Measurements from ENCODE around the gene TBC1D32. TPM values are rescaled to one million over a fixed set of nuclear protein-coding genes. Genes with fewer than 3 reads are reported as not detected.
"Not testable (repeated sequence)": the region's sequence is repeated elsewhere in the genome, so short reads cannot be mapped to it uniquely, and the experiment has no call there.

Gene TBC1D32
- total RNA-seq, 1 experiment from 2014 or later: 9.0 TPM

- no peaks in the 10 kb centered on the region for H4K20me1 ChIP-seq (ENCODE audit: control insufficient read depth, insufficient read depth, insufficient read length)
- H3K18ac ChIP-seq (ENCODE audit: insufficient read length, low read depth, low read length): no peak overlapping the region
- no peak overlapping the region for H3K56ac ChIP-seq (ENCODE audit: insufficient read length, low read depth, low read length)
- peak overlapping the region; percentile 97 to 99 (median 99); a peak in 5 of 7 replicates for H3K27ac Mint-ChIP-seq
- no peak overlapping the region for H4K5ac ChIP-seq (ENCODE audit: insufficient read length, low read depth, low read length)
- H2BK120ac ChIP-seq (ENCODE audit: low read depth, low read length, poor library complexity, severe bottlenecking): no peak overlapping the region
- no peaks in the 10 kb centered on the region for H3K9me3 Mint-ChIP-seq
- no peak for DNase-seq
- no peak overlapping the region for H2BK12ac ChIP-seq (ENCODE audit: insufficient read length, low read depth, low read length)
- peaks cover 2% of the 10 kb centered on the region; the same call in 1 of the 2 replicates for H3K27me3 Mint-ChIP-seq (ENCODE audit: low read depth)
- no peak overlapping the region for H2BK15ac ChIP-seq (ENCODE audit: low read depth, low read length)
- no peaks in the 10 kb centered on the region for H3K79me2 ChIP-seq (ENCODE audit: insufficient read depth, low read length)
- no peak overlapping the region for H4K91ac ChIP-seq (ENCODE audit: insufficient read length, low read depth, low read length)
- H3K9me3 ChIP-seq (ENCODE audit: control insufficient read depth, low read depth, low read length): no peaks in the 10 kb centered on the region
- H3K27ac ChIP-seq (ENCODE audit: insufficient read length, low read depth, low read length): peak overlapping the region; percentile 4
- no peak overlapping the region for H2BK20ac ChIP-seq (ENCODE audit: low read depth, low read length, poor library complexity, severe bottlenecking)
- TF ChIP-seq CTCF (conservative IDR thresholded peaks at IDR 0.05): no peak
- H3K14ac ChIP-seq (ENCODE audit: insufficient read depth, low read length): no peak overlapping the region
- no peaks in the 10 kb centered on the region for H3K27me3 ChIP-seq (ENCODE audit: insufficient read depth, low read length)
- no peaks in the 10 kb centered on the region; a peak in 1 of 7 replicates for H3K36me3 Mint-ChIP-seq (ENCODE audit: insufficient read depth in 1 of 3, low read depth in 3 of 3)
- H3K4me1 ChIP-seq (ENCODE audit: insufficient read depth, low read length): no peaks in the 10 kb centered on the region
- H3K4ac ChIP-seq (ENCODE audit: low read depth, low read length): no peak overlapping the region
- H3K79me1 ChIP-seq (ENCODE audit: insufficient read depth, low read depth, low read length, poor library complexity, severe bottlenecking): no peaks in the 10 kb centered on the region
- H2AFZ ChIP-seq (ENCODE audit: low read length): peak overlapping the region; percentile 75
- no peak overlapping the region for H3T11ph ChIP-seq (ENCODE audit: low read length)
- H3K23ac ChIP-seq (ENCODE audit: insufficient read length, low read depth, low read length): no peak overlapping the region
- no peak overlapping the region for H2AK5ac ChIP-seq (ENCODE audit: insufficient read length, low read length)
- peak overlapping the region; percentile 78 for H3K4me2 ChIP-seq (ENCODE audit: insufficient read depth, insufficient read length, low read length)
- H3K4me1 Mint-ChIP-seq: peaks cover 13 to 19% of the 10 kb centered on the region in 2 experiments
- no peak overlapping the region for H4K8ac ChIP-seq (replicated peaks; ENCODE audit: insufficient read length, low read depth, low read length)
- no CpG with 5 or more reads among the region's 13 CpGs for WGBS (ENCODE audit: extremely low coverage, insufficient read length, low lambda C conversion rate)
- no peaks in the 10 kb centered on the region for H3K23me2 ChIP-seq (ENCODE audit: insufficient read length, low read depth, low read length, poor library complexity, severe bottlenecking)
- H3K4me3 Mint-ChIP-seq: peak overlapping the region; percentile 86 to 88
- H3K9ac ChIP-seq (ENCODE audit: extremely low read depth, insufficient read length, low read length): peak overlapping the region; percentile 2
- H2BK5ac ChIP-seq (ENCODE audit: insufficient read length, low read length): no peak overlapping the region
Observed at GRCh38 chr6:121335087-121336008, 1.1 kb upstream of the TBC1D32 start.

- peaks cover 13 to 19% of the 10 kb centered on the region in 2 experiments for H3K4me1 Mint-ChIP-seq
Observed at GRCh38 chr6:121333694-121334093, 586 bp downstream of the TBC1D32 start.

More at GRCh38 chr6:121333694-121334093, 586 bp downstream of the TBC1D32 start:
- not testable (repeated sequence) for H3K9me3 ChIP-seq (ENCODE audit: control insufficient read depth, low read depth, low read length); H4K91ac ChIP-seq (ENCODE audit: insufficient read length, low read depth, low read length); H4K5ac ChIP-seq (ENCODE audit: insufficient read length, low read depth, low read length); H3K79me1 ChIP-seq (ENCODE audit: insufficient read depth, low read depth, low read length, poor library complexity, severe bottlenecking); H3K79me2 ChIP-seq (ENCODE audit: insufficient read depth, low read length); H4K8ac ChIP-seq (replicated peaks; ENCODE audit: insufficient read length, low read depth, low read length); DNase-seq; H3K9ac ChIP-seq (ENCODE audit: extremely low read depth, insufficient read length, low read length); H3K14ac ChIP-seq (ENCODE audit: insufficient read depth, low read length); H3K27ac Mint-ChIP-seq; H3K4ac ChIP-seq (ENCODE audit: low read depth, low read length); H2AFZ ChIP-seq (ENCODE audit: low read length); H2BK12ac ChIP-seq (ENCODE audit: insufficient read length, low read depth, low read length); H2AK5ac ChIP-seq (ENCODE audit: insufficient read length, low read length); H3K18ac ChIP-seq (ENCODE audit: insufficient read length, low read depth, low read length); H3K36me3 Mint-ChIP-seq (ENCODE audit: insufficient read depth in 1 of 3, low read depth in 3 of 3); H3K23ac ChIP-seq (ENCODE audit: insufficient read length, low read depth, low read length); H2BK120ac ChIP-seq (ENCODE audit: low read depth, low read length, poor library complexity, severe bottlenecking); H3K27me3 ChIP-seq (ENCODE audit: insufficient read depth, low read length); H3T11ph ChIP-seq (ENCODE audit: low read length); H3K4me2 ChIP-seq (ENCODE audit: insufficient read depth, insufficient read length, low read length); H4K20me1 ChIP-seq (ENCODE audit: control insufficient read depth, insufficient read depth, insufficient read length); H2BK15ac ChIP-seq (ENCODE audit: low read depth, low read length); H3K27me3 Mint-ChIP-seq (ENCODE audit: low read depth); H3K56ac ChIP-seq (ENCODE audit: insufficient read length, low read depth, low read length); H3K4me1 ChIP-seq (ENCODE audit: insufficient read depth, low read length); H3K27ac ChIP-seq (ENCODE audit: insufficient read length, low read depth, low read length); H2BK5ac ChIP-seq (ENCODE audit: insufficient read length, low read length); H3K23me2 ChIP-seq (ENCODE audit: insufficient read length, low read depth, low read length, poor library complexity, severe bottlenecking); H3K9me3 Mint-ChIP-seq; H2BK20ac ChIP-seq (ENCODE audit: low read depth, low read length, poor library complexity, severe bottlenecking)
- H3K4me3 Mint-ChIP-seq: peak overlapping the region; percentile 86 to 88; a peak in 2 of 5 replicates
- no CpG with 5 or more reads among the region's 28 CpGs for WGBS (ENCODE audit: extremely low coverage, insufficient read length, low lambda C conversion rate)
